ENCODE results near the gene FN1.
"Not testable (repeated sequence)": the region's sequence is repeated elsewhere in the genome, so short reads cannot be mapped to it uniquely, and the experiment has no call there.

FN1 gene

GRCh38 chr2:215332872-215333595, 102.8 kb downstream of the FN1 start:
- DNase-seq (ENCODE audit: low spot score): no peak

GRCh38 chr2:215328066-215328465, 107.8 kb downstream of the FN1 start:
- no peak for DNase-seq (ENCODE audit: low spot score)

- DNase-seq (ENCODE audit: low spot score): no peak
Observed at GRCh38 chr2:215324811-215325210, 111.1 kb downstream of the FN1 start.

- DNase-seq (ENCODE audit: low spot score): no peak
Observed at GRCh38 chr2:215320679-215321078, 115.2 kb downstream of the FN1 start.

- no peak for DNase-seq (ENCODE audit: low spot score)
Observed at GRCh38 chr2:215320102-215320501, 115.8 kb downstream of the FN1 start.

GRCh38 chr2:215319500-215319899, 116.4 kb downstream of the FN1 start:
- no peak for DNase-seq (ENCODE audit: low spot score)

GRCh38 chr2:215316336-215316735, 119.5 kb downstream of the FN1 start:
- DNase-seq (ENCODE audit: low spot score): no peak

GRCh38 chr2:215315301-215315700, 120.6 kb downstream of the FN1 start:
- DNase-seq (ENCODE audit: low spot score): no peak

GRCh38 chr2:215314896-215315295, 121.0 kb downstream of the FN1 start:
- DNase-seq (ENCODE audit: low spot score): no peak

GRCh38 chr2:215313255-215313613, 122.6 kb downstream of the FN1 start:
- no peak for DNase-seq (ENCODE audit: low spot score)

- peak; percentile 95 for DNase-seq (ENCODE audit: low spot score)
Observed at GRCh38 chr2:215311625-215312396, 124.1 kb downstream of the FN1 start, which contains the start of gene ATIC. Gene ATIC (plus strand): TSS chr2:215312059. CDS start chr2:215312143, 84 bp downstream.

- DNase-seq (ENCODE audit: low spot score): not testable (repeated sequence)
Observed at GRCh38 chr2:215311259-215311624, 124.6 kb downstream of the FN1 start.

Data from AG08396 (cell line).